GM21381 (cell line): ENCODE data around the gene GABRG2.

ENCODE experiments used
- ATAC-seq: cut with Tn5 transposase; IDR thresholded peaks from one replicate; pipeline ENCODE4 v1.9.1; 2021; ENCODE audit warnings: mild to moderate bottlenecking, moderate library complexity; ENCODE audit not compliant: unreplicated experiment

Gene GABRG2

GRCh38 chr5:162187371-162187770 lies 119.8 kb downstream of the GABRG2 start:
- ATAC-seq, result no peak

DNA sequence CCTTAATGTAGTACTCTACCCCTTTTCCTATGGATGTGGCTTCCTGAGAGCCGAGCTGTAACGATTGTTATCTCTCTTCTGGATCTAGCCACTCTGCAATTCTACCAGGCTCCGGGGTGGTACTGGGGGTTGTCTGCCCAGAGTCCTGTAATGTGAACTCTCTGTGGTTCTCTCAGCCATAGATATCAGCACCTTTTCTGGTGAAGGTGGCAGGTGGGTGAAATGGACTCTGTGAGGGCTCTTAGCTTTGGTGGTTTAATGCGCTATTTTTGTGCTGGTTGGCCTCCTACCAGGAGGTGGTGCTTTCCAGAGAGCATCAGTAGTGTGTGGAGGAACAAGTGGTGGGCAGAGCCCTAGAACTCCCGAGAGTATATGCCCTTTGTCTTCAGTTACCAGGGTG lies 122.1 kb downstream of the GABRG2 start:
- no peak for ATAC-seq

DNA sequence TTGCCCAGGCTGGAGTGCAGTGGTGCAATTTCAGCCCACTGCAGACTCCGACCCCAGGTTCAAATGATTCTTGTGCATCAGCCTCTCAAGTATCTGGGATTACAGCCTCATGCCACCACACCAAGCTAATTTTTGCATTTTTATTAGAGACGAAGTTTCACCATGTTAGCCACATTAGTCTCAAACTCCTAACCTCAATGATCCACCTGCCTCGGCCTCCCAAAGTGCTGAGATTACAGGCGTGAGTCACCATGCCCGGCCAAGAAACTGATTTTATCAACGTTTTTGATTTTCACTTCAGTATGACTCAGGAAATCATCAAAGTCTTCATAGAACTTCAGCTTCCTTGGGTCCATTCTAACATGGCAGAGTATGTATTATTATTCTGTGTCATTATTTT lies 125.4 kb downstream of the GABRG2 start:
- no peak for ATAC-seq

DNA sequence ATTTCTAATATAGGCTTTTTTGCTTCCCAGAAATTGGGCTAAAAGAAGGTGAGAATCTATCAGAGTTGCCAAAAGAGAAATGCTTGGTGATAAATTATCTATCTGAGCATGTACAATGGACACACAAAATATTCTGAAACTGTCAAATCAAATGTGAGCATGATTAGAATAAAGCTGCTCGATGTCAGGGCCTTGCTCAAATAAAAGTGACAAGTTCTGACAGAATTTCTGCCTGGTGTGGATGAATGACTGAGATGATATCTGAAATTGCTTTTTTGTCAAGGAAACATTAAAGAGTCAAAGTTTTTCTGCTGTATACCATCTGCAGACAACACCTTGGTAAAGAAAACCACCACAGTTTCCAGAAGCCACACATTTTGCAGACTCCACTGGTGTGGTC lies 128.8 kb downstream of the GABRG2 start:
- ATAC-seq, result no peak

DNA sequence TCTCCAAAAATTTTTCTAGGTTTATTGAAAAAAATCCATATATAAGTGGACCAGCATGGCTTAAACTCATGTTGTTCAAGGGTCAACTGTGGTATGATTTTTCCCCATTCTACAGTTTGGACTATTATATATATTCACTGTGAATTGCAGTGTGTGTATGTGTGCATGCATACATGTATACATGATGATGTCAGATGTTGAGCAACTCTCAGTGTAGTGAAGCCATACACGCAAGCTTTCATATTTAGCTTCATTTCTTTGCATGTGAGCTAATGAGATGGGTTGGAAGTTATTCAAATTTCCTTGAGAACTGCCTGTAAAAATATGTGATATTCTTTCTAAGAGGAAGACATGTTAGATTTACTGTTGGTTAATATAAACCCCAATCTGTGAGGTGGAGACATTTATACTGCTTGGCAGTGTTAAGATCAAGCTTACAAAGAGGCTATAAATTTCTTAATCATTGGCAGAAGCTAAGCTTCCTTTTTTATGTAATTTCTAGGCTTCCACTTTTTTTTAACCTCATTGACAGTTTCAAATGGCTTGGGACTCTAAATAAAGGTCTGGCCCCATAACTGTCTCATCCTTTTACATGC lies 134.8 kb downstream of the GABRG2 start:
- no peak for ATAC-seq
